Rectal smooth muscle tissue (tissue), 1 donor: ENCODE data around the gene OPTC.

Experiments used
- H3K27ac ChIP-seq: one replicate; pipeline ENCODE4 v1.7.0; 2013; ENCODE audit warnings: low read depth, low read length, inconsistent platforms
- H3K27me3 ChIP-seq: one replicate; pipeline ENCODE4 v1.7.0; 2013; ENCODE audit warnings: low read length; ENCODE audit not compliant: control insufficient read depth, insufficient read depth
- H3K36me3 ChIP-seq: one replicate; pipeline ENCODE4 v1.7.0; 2013; ENCODE audit warnings: low read length; ENCODE audit not compliant: control insufficient read depth, insufficient read depth
- H3K4me1 ChIP-seq: one replicate; pipeline ENCODE4 v1.7.0; 2013; ENCODE audit warnings: low read length; ENCODE audit not compliant: control insufficient read depth, insufficient read depth
- H3K4me3 ChIP-seq: one replicate; pipeline ENCODE4 v1.7.0; 2013; ENCODE audit warnings: low read length
- H3K9ac ChIP-seq: one replicate; pipeline ENCODE4 v1.7.0; 2013; ENCODE audit warnings: low read length

OPTC gene

GRCh38 chr1:203536575-203536974 lies 42.6 kb downstream of the OPTC start:
- Histone ChIP-seq H3K36me3 (no peaks in the 10 kb centered on the region), H3K27me3 (no peaks in the 10 kb centered on the region), H3K27ac (peak overlapping the region; percentile 89), H3K4me3 (no peak overlapping the region), H3K9ac (no peak overlapping the region), H3K4me1 (peaks cover 29% of the 10 kb centered on the region)

- Histone ChIP-seq H3K9ac (no peak overlapping the region), H3K36me3 (no peaks in the 10 kb centered on the region), H3K27me3 (no peaks in the 10 kb centered on the region), H3K4me3 (no peak overlapping the region), H3K27ac (peak overlapping the region; percentile 89), H3K4me1 (peaks cover 29% of the 10 kb centered on the region)
Observed at GRCh38 chr1:203536980-203537455, 43.1 kb downstream of the OPTC start.

GRCh38 chr1:203537806-203538464 lies 44.0 kb downstream of the OPTC start:
- Histone ChIP-seq H3K27me3 (no peaks in the 10 kb centered on the region), H3K36me3 (no peaks in the 10 kb centered on the region), H3K4me1 (peaks cover 29% of the 10 kb centered on the region), H3K4me3 (no peak overlapping the region), H3K27ac (peak overlapping the region; percentile 89), H3K9ac (no peak overlapping the region)

GRCh38 chr1:203538726-203539125 lies 44.8 kb downstream of the OPTC start:
- Histone ChIP-seq H3K4me3 (no peak overlapping the region), H3K9ac (no peak overlapping the region), H3K4me1 (peaks cover 24% of the 10 kb centered on the region), H3K27me3 (no peaks in the 10 kb centered on the region), H3K27ac (peak overlapping the region; percentile 89), H3K36me3 (no peaks in the 10 kb centered on the region)

- H3K27ac ChIP-seq = no peak overlapping the region
- no peaks in the 10 kb centered on the region for H3K27me3 ChIP-seq
- peaks cover 20% of the 10 kb centered on the region for H3K4me1 ChIP-seq
- H3K9ac ChIP-seq = no peak overlapping the region
- H3K4me3 ChIP-seq = no peak overlapping the region
- no peaks in the 10 kb centered on the region for H3K36me3 ChIP-seq
Observed at GRCh38 chr1:203539831-203540546, 46.0 kb downstream of the OPTC start.

GRCh38 chr1:203544485-203544884 lies 50.5 kb downstream of the OPTC start:
- Histone ChIP-seq H3K4me3 (no peak overlapping the region), H3K4me1 (peaks cover 11% of the 10 kb centered on the region), H3K27ac (peak overlapping the region; percentile 67), H3K27me3 (no peaks in the 10 kb centered on the region), H3K36me3 (no peaks in the 10 kb centered on the region), H3K9ac (no peak overlapping the region)

- Histone ChIP-seq H3K36me3 (no peaks in the 10 kb centered on the region), H3K9ac (no peak overlapping the region), H3K27ac (peak overlapping the region; percentile 67), H3K27me3 (no peaks in the 10 kb centered on the region), H3K4me1 (peaks cover 11% of the 10 kb centered on the region), H3K4me3 (no peak overlapping the region)
Observed at GRCh38 chr1:203544978-203545816, 51.2 kb downstream of the OPTC start.

- H3K27ac ChIP-seq = no peak overlapping the region
- no peak overlapping the region for H3K4me3 ChIP-seq
- H3K27me3 ChIP-seq = no peaks in the 10 kb centered on the region
- no peaks in the 10 kb centered on the region for H3K36me3 ChIP-seq
- peaks cover 11% of the 10 kb centered on the region for H3K4me1 ChIP-seq
- no peak overlapping the region for H3K9ac ChIP-seq
Observed at GRCh38 chr1:203546274-203546673, 52.3 kb downstream of the OPTC start.

GRCh38 chr1:203547147-203547546 lies 53.2 kb downstream of the OPTC start:
- Histone ChIP-seq H3K4me3 (no peak overlapping the region), H3K27me3 (no peaks in the 10 kb centered on the region), H3K36me3 (no peaks in the 10 kb centered on the region), H3K4me1 (peaks cover 11% of the 10 kb centered on the region), H3K9ac (no peak overlapping the region), H3K27ac (no peak overlapping the region)

- Histone ChIP-seq H3K4me1 (peaks cover 11% of the 10 kb centered on the region), H3K27me3 (no peaks in the 10 kb centered on the region), H3K9ac (no peak overlapping the region), H3K36me3 (no peaks in the 10 kb centered on the region), H3K4me3 (no peak overlapping the region), H3K27ac (no peak overlapping the region)
Observed at GRCh38 chr1:203547771-203548421, 53.9 kb downstream of the OPTC start.

GRCh38 chr1:203548892-203549291 lies 54.9 kb downstream of the OPTC start:
- no peak overlapping the region for H3K9ac ChIP-seq
- no peaks in the 10 kb centered on the region for H3K27me3 ChIP-seq
- no peak overlapping the region for H3K4me3 ChIP-seq
- H3K36me3 ChIP-seq = no peaks in the 10 kb centered on the region
- H3K4me1 ChIP-seq = peaks cover 15% of the 10 kb centered on the region
- no peak overlapping the region for H3K27ac ChIP-seq

- no peak overlapping the region for H3K27ac ChIP-seq
- no peaks in the 10 kb centered on the region for H3K36me3 ChIP-seq
- no peak overlapping the region for H3K9ac ChIP-seq
- no peak overlapping the region for H3K4me3 ChIP-seq
- H3K27me3 ChIP-seq = no peaks in the 10 kb centered on the region
- H3K4me1 ChIP-seq = peaks cover 15% of the 10 kb centered on the region
Observed at GRCh38 chr1:203549309-203549708, 55.4 kb downstream of the OPTC start.
